A549 (cell line): Measurements from ENCODE around the gene TAOK3. TPM values are rescaled to one million over a fixed set of nuclear protein-coding genes. Genes with fewer than 3 reads are reported as not detected.
A peak's percentile ranks its signal among the peaks of the same experiment; 100 is the strongest.

Source experiments
- ATAC-seq, 2 experiments: fragments of 200-7000 bp in 1 of 2; fragments of >200 bp in 1 of 2; cut with Nextera tagmentation in 1 of 2; cut with Tn5 transposase in 1 of 2; 3 replicates each; pipeline versions ENCODE4 v1.8.0 to v1.9.1; 2018 to 2020; ENCODE audit warnings: mild to moderate bottlenecking in 1 of 2, moderate library complexity in 1 of 2
- CTCF ChIA-PET: fragments of 300-600 bp; sonication (Branson Sonifier 250); formaldehyde crosslinking; extraction: SDS; loops from one replicate; lab custom pipeline; 2021; ENCODE audit warnings: antibody characterized with exemption, inconsistent platforms; lab: Yijun Ruan, JAX
- POLR2A ChIA-PET: fragments of 350-600 bp; formaldehyde crosslinking; extraction: SDS; loops from one replicate; lab custom pipeline; 2021; ENCODE audit warnings: antibody characterized with exemption, inconsistent platforms; lab: Yijun Ruan, JAX
- DNase-seq, 2 experiments: peaks; one replicate each; pipeline versions ENCODE4 v3.0.0 to v3.0.0-alpha.2; 2011 to 2016; ENCODE audit warnings: low read depth in 1 of 2, low spot score in 1 of 2
- FAIRE-seq: peaks from 2 replicates; lab custom pipeline; 2011; peaks lifted over from hg19 to GRCh38; lab: Jason Lieb, UNC
- H3K27ac ChIP-seq, 2 experiments: fragments of >200 bp; sonication (Bioruptor Twin); formaldehyde crosslinking; 3 replicates each; pipeline ENCODE4 v1.5.1; 2016 to 2017
- H3K4me1 ChIP-seq: fragments of >200 bp; sonication (Bioruptor Twin); formaldehyde crosslinking; 3 replicates; pipeline ENCODE4 v1.6.1; 2016
- H3K4me2 ChIP-seq: fragments of >200 bp; sonication (Bioruptor Twin); formaldehyde crosslinking; 3 replicates; pipeline ENCODE4 v1.6.1; 2016
- H3K4me3 ChIP-seq: fragments of >200 bp; sonication (Bioruptor Twin); formaldehyde crosslinking; 3 replicates; pipeline ENCODE4 v1.5.1; 2016
- H3K9me3 ChIP-seq: fragments of >200 bp; sonication (Bioruptor Twin); formaldehyde crosslinking; 3 replicates; pipeline ENCODE4 v1.6.1; 2016
- ATOH8 ChIP-seq: fragments of 250-450 bp; sonication (Bioruptor Pico); IDR thresholded peaks from 2 replicates; pipeline ENCODE4 v1.5.0; 2020; ENCODE audit warnings: low read depth, mild to moderate bottlenecking, moderate library complexity
- CHD4 ChIP-seq: fragments of 200-600 bp; sonication (generic); IDR thresholded peaks from 2 replicates; pipeline ENCODE4 v1.6.1; 2016; ENCODE audit warnings: antibody characterized with exemption, mild to moderate bottlenecking, borderline replicate concordance
- CTCF ChIP-seq: fragments of >200 bp; sonication (Bioruptor Twin); formaldehyde crosslinking; IDR thresholded peaks from 3 replicates; pipeline ENCODE4 v1.5.1; 2016
- E2F6 ChIP-seq: IDR thresholded peaks from 2 replicates; pipeline ENCODE4 v1.6.1; 2012; ENCODE audit warnings: low read depth, borderline replicate concordance
- EHMT2 ChIP-seq: fragments of 200-600 bp; sonication (generic); IDR thresholded peaks from 2 replicates; pipeline ENCODE4 v1.6.1; 2016; ENCODE audit warnings: antibody characterized with exemption, low read depth, mild to moderate bottlenecking, moderate library complexity
- ESRRA ChIP-seq: fragments of 150-350 bp; IDR thresholded peaks from 2 replicates; pipeline ENCODE4 v1.6.1; 2014; ENCODE audit warnings: mild to moderate bottlenecking, low read length, borderline replicate concordance
- FOSL2 ChIP-seq, 2 experiments: fragments of 450-650 bp in 1 of 2; fragments of >200 bp in 1 of 2; sonication (Bioruptor Twin) in 1 of 2; formaldehyde crosslinking; IDR thresholded peaks; 2 replicates each; pipeline versions ENCODE4 v1.5.0 to v1.6.1; 2016 to 2020; ENCODE audit warnings: mild to moderate bottlenecking in 1 of 2, moderate library complexity in 1 of 2
- HES2 ChIP-seq: fragments of >200 bp; sonication (Bioruptor Twin); formaldehyde crosslinking; IDR thresholded peaks from 2 replicates; pipeline ENCODE4 v1.6.1; 2016
- HOXB13 ChIP-seq: fragments of 250-450 bp; sonication (Bioruptor Pico); IDR thresholded peaks from 2 replicates; pipeline ENCODE4 v1.5.0; 2020; ENCODE audit warnings: low read depth, mild to moderate bottlenecking, moderate library complexity
- JUNB ChIP-seq: fragments of >200 bp; sonication (Bioruptor Twin); formaldehyde crosslinking; IDR thresholded peaks from 2 replicates; pipeline ENCODE4 v1.6.1; 2016
- MAX ChIP-seq: IDR thresholded peaks from 2 replicates; pipeline ENCODE4 v1.6.1; 2012
- MAZ ChIP-seq: fragments of 150-350 bp; IDR thresholded peaks from 2 replicates; pipeline ENCODE4 v1.6.1; 2014; ENCODE audit warnings: antibody characterized with exemption, low read depth, low read length, borderline replicate concordance
- MYC ChIP-seq: IDR thresholded peaks from 2 replicates; pipeline ENCODE4 v1.6.1; 2012; ENCODE audit warnings: mild to moderate bottlenecking, inconsistent platforms, low read length, improper control_type of control experiment, borderline replicate concordance
- NPAS2 ChIP-seq: fragments of 250-450 bp; sonication (Bioruptor Pico); IDR thresholded peaks from 2 replicates; pipeline ENCODE4 v1.8.0; 2022; ENCODE audit warnings: mild to moderate bottlenecking, moderate library complexity, borderline replicate concordance
- NR3C1 ChIP-seq: fragments of >200 bp; sonication (Bioruptor Twin); formaldehyde crosslinking; IDR thresholded peaks from 3 replicates; pipeline ENCODE4 v1.6.1; 2017
- PHF8 ChIP-seq: fragments of 200-600 bp; sonication (generic); IDR thresholded peaks from 2 replicates; pipeline ENCODE4 v1.6.1; 2016; ENCODE audit warnings: low read depth, mild to moderate bottlenecking, antibody characterized with exemption, moderate library complexity, borderline replicate concordance
- POLR2A ChIP-seq: IDR thresholded peaks from 2 replicates; pipeline ENCODE4 v1.6.1; 2012; ENCODE audit warnings: mild to moderate bottlenecking, low read length
- RAD21 ChIP-seq, 2 experiments: fragments of >200 bp in 1 of 2; sonication (Bioruptor Twin) in 1 of 2; formaldehyde crosslinking in 1 of 2; IDR thresholded peaks in 1 of 2; conservative IDR thresholded peaks in 1 of 2; 2 replicates in 1 of 2; 3 replicates in 1 of 2; pipeline ENCODE4 v1.6.1; 2012 to 2018; ENCODE audit warnings: inconsistent platforms in 1 of 2
- SMC3 ChIP-seq: fragments of >200 bp; sonication (Bioruptor Twin); formaldehyde crosslinking; IDR thresholded peaks from 3 replicates; pipeline ENCODE4 v1.6.1; 2018; ENCODE audit warnings: inconsistent platforms
- TP53 ChIP-seq: fragments of 250-450 bp; sonication (Bioruptor Pico); IDR thresholded peaks from 2 replicates; pipeline ENCODE4 v1.5.0; 2021; ENCODE audit warnings: mild to moderate bottlenecking, moderate library complexity
- ZNF302 ChIP-seq: fragments of 250-450 bp; sonication (Bioruptor Pico); IDR thresholded peaks from 2 replicates; pipeline ENCODE4 v1.9.0; 2021; ENCODE audit warnings: inconsistent platforms, mild to moderate bottlenecking, moderate library complexity
- WGBS: methylation state at CpG from one replicate; pipeline ENCODE4 v1.1.6; 2017; ENCODE audit errors: missing lambda C conversion rate; 5-methylcytosine and 5-hydroxymethylcytosine counted together
- polyA plus RNA-seq, 4 experiments: library from polyadenylated mRNA; depleted of rRNA in 3 of 4; stranded (reverse); fragments of >200 nt; fragmentation: RNase III in 1 of 4; extraction: RNeasy Plus Mini Kit Qiagen cat#74134 plus additional on column Dnase treatment in 1 of 4; gene quantifications; 2 replicates in 3 of 4; 3 replicates in 1 of 4; pipeline ENCODE4 v1.2.3, GENCODE V29; 2011 to 2017

Gene TAOK3
- polyA plus RNA-seq, 2 of the 4 experiments (the other 2 are of a cell fraction): 13.1 to 27.6 TPM

- Histone ChIP-seq H3K4me3 (no peak overlapping the region), H3K27ac (peak overlapping the region in 1 of 2 experiments; percentile 55; a peak in 2 of 6 replicates), H3K9me3 (no peaks in the 10 kb centered on the region), H3K4me2 (no peak overlapping the region), H3K4me1 (peaks cover 13% of the 10 kb centered on the region)
- 25% methylated on average over 8 of the region's 8 CpGs for WGBS
- POLR2A ChIA-PET: interaction anchor here (0.6 to 2.0 kb wide), 4 partner anchors 15 to 256 kb away, joined by 3 to 9 read pairs (median 3); partner anchors contain the start of genes PEBP1, SUDS3, TAOK3 and WSB2
- FAIRE-seq: no peak
- ATAC-seq: peak; percentile 89 to 92
- CTCF ChIA-PET: interaction anchor here (0.6 to 3.0 kb wide), 18 partner anchors 8 to 255 kb away, joined by 3 to 23 read pairs (median 4); partner anchors contain the start of gene SUDS3
- TF ChIP-seq ESRRA: peak; percentile 88; the same call in 1 of the 2 replicates
- TF ChIP-seq HOXB13 (CRISPR knock-in tag): no peak
- TF ChIP-seq FOSL2 (IDR thresholded peaks at IDR 0.05): no peak; the same call in 1 of the 2 replicates
- peak; percentile 29; the same call in 1 of the 2 replicates for TF ChIP-seq FOSL2 (CRISPR knock-in tag; IDR thresholded peaks at IDR 0.05)
- no peak for TF ChIP-seq HES2
- peak; percentile 75 for TF ChIP-seq CTCF
- TF ChIP-seq MAX: no peak
- peak; percentile 60 to 75 for TF ChIP-seq RAD21 (conservative IDR thresholded peaks at IDR 0.05 in 1 of 2, IDR thresholded peaks at IDR 0.05 in 1 of 2)
- peak; percentile 69 for TF ChIP-seq SMC3
- peak; percentile 69 to 94 for DNase-seq
Measured at GRCh38 chr12:118120579-118121363, 251.9 kb downstream of the TAOK3 start.

GRCh38 chr12:118119449-118119879 lies 253.2 kb downstream of the TAOK3 start:
- DNase-seq (no peak), FAIRE-seq (no peak), ATAC-seq (no peak)
- Histone ChIP-seq H3K9me3 (no peaks in the 10 kb centered on the region), H3K4me3 (no peak overlapping the region), H3K4me1 (peaks cover 8% of the 10 kb centered on the region; the same call in 2 of the 3 replicates), H3K27ac (no peak overlapping the region), H3K4me2 (no peak overlapping the region)
- WGBS: 87% methylated on average over 10 of the region's 10 CpGs
- ChIA-PET POLR2A (no interaction called here), CTCF (interaction anchor here (1.0 to 3.0 kb wide), 4 partner anchors 11 to 257 kb away, joined by 3 to 23 read pairs (median 4); partner anchors contain the start of gene SUDS3)
- TF ChIP-seq JUNB: no peak
- TF ChIP-seq CHD4: no peak
- TF ChIP-seq HES2: no peak
- TF ChIP-seq CTCF: no peak
- TF ChIP-seq ESRRA: no peak
- TF ChIP-seq EHMT2: no peak
- TF ChIP-seq E2F6: no peak
- TF ChIP-seq ZNF302: no peak
- TF ChIP-seq MAZ: no peak
- TF ChIP-seq NPAS2 (CRISPR knock-in tag): no peak
- no peak for TF ChIP-seq TP53 (CRISPR knock-in tag)
- no peak for TF ChIP-seq POLR2A
- TF ChIP-seq PHF8: no peak
- no peak for TF ChIP-seq FOSL2 (IDR thresholded peaks at IDR 0.05)
- TF ChIP-seq FOSL2 (CRISPR knock-in tag; IDR thresholded peaks at IDR 0.05): no peak
- no peak for TF ChIP-seq NR3C1
- no peak for TF ChIP-seq ATOH8
- TF ChIP-seq MYC: no peak
